ENCODE measurements around the gene USP35.

- TF ChIP-seq POLR2AphosphoS5 (IDR thresholded peaks at IDR 0.05; ENCODE audit: insufficient read depth in 1 of 2, low read depth in 1 of 2) (no peak), POLR2A (IDR thresholded peaks at IDR 0.05) (no peak)
- TF ChIP-seq, protein P1, sequence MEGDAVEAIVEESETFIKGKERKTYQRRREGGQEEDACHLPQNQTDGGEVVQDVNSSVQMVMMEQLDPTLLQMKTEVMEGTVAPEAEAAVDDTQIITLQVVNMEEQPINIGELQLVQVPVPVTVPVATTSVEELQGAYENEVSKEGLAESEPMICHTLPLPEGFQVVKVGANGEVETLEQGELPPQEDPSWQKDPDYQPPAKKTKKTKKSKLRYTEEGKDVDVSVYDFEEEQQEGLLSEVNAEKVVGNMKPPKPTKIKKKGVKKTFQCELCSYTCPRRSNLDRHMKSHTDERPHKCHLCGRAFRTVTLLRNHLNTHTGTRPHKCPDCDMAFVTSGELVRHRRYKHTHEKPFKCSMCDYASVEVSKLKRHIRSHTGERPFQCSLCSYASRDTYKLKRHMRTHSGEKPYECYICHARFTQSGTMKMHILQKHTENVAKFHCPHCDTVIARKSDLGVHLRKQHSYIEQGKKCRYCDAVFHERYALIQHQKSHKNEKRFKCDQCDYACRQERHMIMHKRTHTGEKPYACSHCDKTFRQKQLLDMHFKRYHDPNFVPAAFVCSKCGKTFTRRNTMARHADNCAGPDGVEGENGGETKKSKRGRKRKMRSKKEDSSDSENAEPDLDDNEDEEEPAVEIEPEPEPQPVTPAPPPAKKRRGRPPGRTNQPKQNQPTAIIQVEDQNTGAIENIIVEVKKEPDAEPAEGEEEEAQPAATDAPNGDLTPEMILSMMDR (IDR thresholded peaks at IDR 0.05) = no peak
These were observed 21.8 kb upstream of the USP35 start for GRCh38 chr11:78166855-78167469.
